Testis (tissue), 3 donors: ENCODE measurements around the gene APOBEC3A. TPM values are rescaled to one million over a fixed set of nuclear protein-coding genes. Genes with fewer than 3 reads are reported as not detected.

ENCODE experiments used
- DNase-seq: peaks from one replicate; pipeline ENCODE4 v3.0.0-alpha.2; 2019
- H3K27ac ChIP-seq, 2 donors: fragments of 200-600 bp; sonication (generic); one replicate each; pipeline ENCODE4 v1.5.1; 2019
- H3K27me3 ChIP-seq: fragments of 200-600 bp; sonication (generic); one replicate; pipeline ENCODE4 v1.5.1; 2019
- H3K36me3 ChIP-seq: fragments of 200-600 bp; sonication (generic); one replicate; pipeline ENCODE4 v1.5.1; 2017; ENCODE audit warnings: low read depth; ENCODE audit errors: missing control alignments
- H3K4me1 ChIP-seq: fragments of 200-600 bp; sonication (generic); one replicate; pipeline ENCODE4 v1.5.1; 2019
- H3K4me3 ChIP-seq, 2 donors: fragments of 200-600 bp; sonication (generic); one replicate each; pipeline ENCODE4 v1.5.1; 2017 to 2019
- H3K9me3 ChIP-seq: fragments of 200-600 bp; sonication (generic); one replicate; pipeline ENCODE4 v1.5.1; 2017
- POLR2A ChIP-seq: fragments of 450-650 bp; IDR thresholded peaks from one replicate; pipeline ENCODE4 v1.6.1; 2017; ENCODE audit warnings: antibody characterized with exemption, mild to moderate bottlenecking, moderate library complexity
- WGBS, 2 donors: methylation state at CpG; one replicate each; pipeline ENCODE4 v1.1.5; 2018; 5-methylcytosine and 5-hydroxymethylcytosine counted together
- intact Hi-C: fragments of 100-400 bp; cut with DNase I; formaldehyde crosslinking; loops from one replicate; pipeline ENCODE4 v1.15.1; 2023; ENCODE audit warnings: low total_unique reads
- polyA plus RNA-seq: library from polyadenylated mRNA; stranded (reverse); fragments of 350-450 nt; fragmentation: Illumina TruSeq; extraction: RNeasy Lipid Tissue Mini Kit (QIAGEN cat#74804); gene quantifications from one replicate; pipeline ENCODE4 v1.2.3, GENCODE V29; 2014; ENCODE audit warnings: low read depth, low replicate concordance; ENCODE audit not compliant: insufficient read depth
- total RNA-seq, 2 donors: library from RNA; depleted of rRNA; stranded (reverse); fragments of >200 nt; gene quantifications; one replicate each; pipeline ENCODE4 v1.2.3, GENCODE V29; 2016
- TF ChIP-seq, protein P1 (sequence below), 3 experiments: fragments of 450-650 bp in 2 of 3; fragments of 200-600 bp in 1 of 3; sonication (generic) in 1 of 3; IDR thresholded peaks; one replicate each; pipeline ENCODE4 v1.5.1; 2016 to 2019; ENCODE audit warnings: antibody characterized with exemption in 3 of 3, mild to moderate bottlenecking in 2 of 3, moderate library complexity in 1 of 3

APOBEC3A gene
- total and polyA plus RNA-seq, 3 donors from 2014 or later: 0.50 to 1.1 TPM; not detected in 1

DNA sequence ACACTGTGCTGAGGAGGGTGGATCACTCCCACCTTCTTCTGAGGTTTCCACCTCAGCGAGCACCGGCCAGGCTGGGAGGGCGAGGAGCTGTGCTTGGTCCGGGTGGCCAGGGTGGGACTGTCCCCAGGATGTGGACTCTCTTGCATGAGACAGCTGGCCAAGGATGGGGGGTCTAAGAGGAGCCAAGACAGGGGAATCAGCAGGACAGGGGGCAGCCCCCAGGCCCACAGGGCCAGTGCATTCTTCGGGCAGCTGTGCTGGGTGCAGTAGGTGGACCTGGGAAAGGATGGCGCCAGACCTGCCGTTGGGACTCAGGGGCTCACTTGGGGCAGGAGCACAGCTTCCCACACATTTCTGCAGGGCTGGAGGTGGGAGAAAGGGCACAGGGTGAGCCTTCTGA lies 9.5 kb downstream of the APOBEC3A start:
- H3K4me3 ChIP-seq: no peak overlapping the region
- intact Hi-C loops: no loop called here

DNA sequence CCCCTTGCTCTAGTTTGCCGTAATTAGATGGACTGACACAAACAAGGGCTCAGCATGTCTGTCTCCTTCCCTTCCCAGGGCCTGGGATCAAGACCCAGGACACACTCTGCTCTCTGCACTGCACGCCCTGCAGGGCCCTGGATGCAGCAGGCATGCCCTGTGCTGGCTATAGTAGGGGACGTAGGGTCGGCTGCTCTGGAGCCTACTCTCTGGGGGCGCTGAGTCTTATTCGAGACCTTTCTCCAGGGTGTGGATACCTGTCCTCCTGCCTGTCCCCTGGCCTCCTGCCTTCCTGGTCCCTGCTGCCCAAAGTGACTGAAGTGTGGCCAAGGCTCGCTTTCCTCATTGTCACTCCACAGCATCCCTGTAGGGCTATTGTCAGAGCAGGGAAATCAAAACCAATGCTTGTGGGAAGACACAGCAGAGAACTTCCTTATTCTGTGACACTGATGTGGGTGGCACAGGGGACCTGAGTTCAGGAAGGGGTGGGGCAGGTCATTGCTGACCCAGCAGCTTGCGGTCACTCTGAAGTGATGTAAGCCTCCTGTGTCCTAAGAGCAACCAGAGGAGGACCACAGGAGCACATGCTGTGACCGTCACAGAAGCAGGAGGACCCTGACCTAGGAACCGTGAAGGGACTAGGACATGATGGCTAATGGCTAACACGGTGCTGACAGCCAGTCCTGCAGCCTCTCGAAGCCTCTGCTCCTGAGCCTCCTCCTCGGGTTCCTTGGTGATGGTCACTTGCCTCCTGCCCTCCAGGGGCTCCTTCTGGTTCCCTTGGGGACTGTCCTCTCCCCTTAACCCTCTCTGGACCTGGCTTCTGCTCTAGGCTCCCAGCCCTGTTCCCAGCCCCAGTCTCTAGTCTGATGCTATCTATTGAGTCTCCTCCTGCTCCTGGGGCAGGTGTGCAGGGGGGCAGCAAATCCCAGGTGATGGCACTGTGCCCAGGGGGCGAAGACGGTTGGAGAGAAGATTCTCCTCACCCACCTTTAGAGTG lies 10.3 kb downstream of the APOBEC3A start:
- Histone ChIP-seq H3K36me3 (no peaks in the 10 kb centered on the region), H3K27me3 (no peaks in the 10 kb centered on the region), H3K4me1 (no peaks in the 10 kb centered on the region), H3K4me3 (no peak overlapping the region), H3K9me3 (no peaks in the 10 kb centered on the region), H3K27ac (no peak overlapping the region)
- DNase-seq: no peak
- intact Hi-C loops: no loop called here
- no peak for TF ChIP-seq POLR2A
- TF ChIP-seq, protein P1, sequence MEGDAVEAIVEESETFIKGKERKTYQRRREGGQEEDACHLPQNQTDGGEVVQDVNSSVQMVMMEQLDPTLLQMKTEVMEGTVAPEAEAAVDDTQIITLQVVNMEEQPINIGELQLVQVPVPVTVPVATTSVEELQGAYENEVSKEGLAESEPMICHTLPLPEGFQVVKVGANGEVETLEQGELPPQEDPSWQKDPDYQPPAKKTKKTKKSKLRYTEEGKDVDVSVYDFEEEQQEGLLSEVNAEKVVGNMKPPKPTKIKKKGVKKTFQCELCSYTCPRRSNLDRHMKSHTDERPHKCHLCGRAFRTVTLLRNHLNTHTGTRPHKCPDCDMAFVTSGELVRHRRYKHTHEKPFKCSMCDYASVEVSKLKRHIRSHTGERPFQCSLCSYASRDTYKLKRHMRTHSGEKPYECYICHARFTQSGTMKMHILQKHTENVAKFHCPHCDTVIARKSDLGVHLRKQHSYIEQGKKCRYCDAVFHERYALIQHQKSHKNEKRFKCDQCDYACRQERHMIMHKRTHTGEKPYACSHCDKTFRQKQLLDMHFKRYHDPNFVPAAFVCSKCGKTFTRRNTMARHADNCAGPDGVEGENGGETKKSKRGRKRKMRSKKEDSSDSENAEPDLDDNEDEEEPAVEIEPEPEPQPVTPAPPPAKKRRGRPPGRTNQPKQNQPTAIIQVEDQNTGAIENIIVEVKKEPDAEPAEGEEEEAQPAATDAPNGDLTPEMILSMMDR (IDR thresholded peaks at IDR 0.05): no peak
- WGBS, 2 donors: 82 to 88% methylated on average over 11 to 15 of the region's 15 CpGs

More for the DNA sequence above, 9.5 kb downstream of the APOBEC3A start:
- no peak for DNase-seq
- Histone ChIP-seq H3K27ac (no peak overlapping the region), H3K9me3 (no peaks in the 10 kb centered on the region), H3K36me3 (no peaks in the 10 kb centered on the region), H3K4me1 (no peaks in the 10 kb centered on the region), H3K27me3 (no peaks in the 10 kb centered on the region)
- TF ChIP-seq, protein P1 (IDR thresholded peaks at IDR 0.05): no peak
- 89% methylated on average over 7 of the region's 7 CpGs; no CpG with 5 or more reads in 1 of the 2 donors for WGBS, 2 donors

DNA sequence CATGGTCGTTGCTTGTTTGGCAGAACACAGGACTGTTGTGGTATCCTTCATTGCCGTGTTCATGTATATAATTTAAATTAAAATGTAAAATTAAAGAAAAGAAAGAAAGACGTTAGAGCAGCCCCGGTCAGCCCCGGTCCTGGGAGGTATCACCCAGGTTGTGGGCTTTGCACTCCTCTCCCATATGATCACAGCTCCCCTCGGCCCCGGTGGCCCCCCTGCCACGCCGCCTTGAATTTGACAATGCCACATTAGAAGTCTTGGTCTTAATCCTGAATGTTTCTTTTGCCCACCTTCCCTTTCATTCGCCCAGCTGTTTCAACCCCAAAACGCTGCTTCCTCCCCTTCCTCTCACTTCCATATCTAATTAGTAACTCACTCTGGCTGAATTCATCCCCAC lies 11.4 kb downstream of the APOBEC3A start:
- H3K4me3 ChIP-seq: no peak overlapping the region
- intact Hi-C loops: no loop called here
- H3K36me3 ChIP-seq: no peaks in the 10 kb centered on the region
- no peaks in the 10 kb centered on the region for H3K9me3 ChIP-seq
- H3K27ac ChIP-seq: no peak overlapping the region
- no peak for TF ChIP-seq POLR2A
- TF ChIP-seq, protein P1 (IDR thresholded peaks at IDR 0.05): no peak
- H3K27me3 ChIP-seq: no peaks in the 10 kb centered on the region
- DNase-seq: no peak
- WGBS, 2 donors: 83 to 90% methylated on average over 11 of the region's 11 CpGs
- H3K4me1 ChIP-seq: no peaks in the 10 kb centered on the region

DNA sequence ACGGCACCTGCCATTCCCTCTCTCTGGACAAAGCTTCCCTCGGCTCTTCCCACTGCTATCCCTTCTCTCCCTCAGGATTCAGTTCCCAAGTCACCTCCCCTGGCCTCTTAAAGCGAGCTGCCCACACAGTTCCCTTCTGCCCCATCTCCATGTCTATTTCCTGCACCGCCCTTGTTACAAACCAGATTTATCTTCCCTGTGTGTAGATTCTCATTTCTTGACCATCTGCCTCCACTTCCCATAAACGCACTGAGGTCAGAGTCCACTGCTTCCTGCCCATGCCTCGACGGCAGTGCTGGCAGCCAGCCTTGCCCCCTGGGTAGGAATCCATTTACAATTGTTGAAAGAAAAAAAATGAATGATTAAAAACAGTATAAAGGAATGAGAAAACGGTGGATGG lies 13.1 kb downstream of the APOBEC3A start:
- no peak overlapping the region for H3K4me3 ChIP-seq
- no peak for DNase-seq
- no peak overlapping the region for H3K27ac ChIP-seq
- no peaks in the 10 kb centered on the region for H3K27me3 ChIP-seq
- no peaks in the 10 kb centered on the region for H3K36me3 ChIP-seq
- H3K9me3 ChIP-seq: no peaks in the 10 kb centered on the region
- TF ChIP-seq, protein P1 (IDR thresholded peaks at IDR 0.05): no peak
- no peak for TF ChIP-seq POLR2A
- intact Hi-C loops: no loop called here
- 53 to 63% methylated on average over 8 of the region's 8 CpGs for WGBS, 2 donors
- H3K4me1 ChIP-seq: no peaks in the 10 kb centered on the region
